ENCODE measurements around the gene TMX1.

TMX1 gene

DNA sequence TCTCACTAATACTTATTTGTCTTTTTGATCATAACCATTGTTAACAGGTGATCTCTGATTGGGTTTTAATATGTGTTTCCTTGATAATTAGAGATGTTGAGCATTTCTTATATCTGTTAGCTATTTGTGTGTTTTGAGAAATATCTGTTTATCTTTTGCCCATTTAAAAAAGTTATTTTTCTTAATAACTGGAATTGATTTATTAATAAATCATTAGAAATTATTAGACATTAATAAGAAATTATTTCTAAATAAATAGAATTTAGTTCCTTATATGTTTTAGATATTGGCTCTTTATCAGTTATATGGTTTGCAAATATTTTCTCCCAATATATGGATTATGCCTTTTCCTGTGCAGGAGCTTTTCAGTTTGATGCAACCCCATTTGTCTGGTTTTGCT lies 18.7 kb downstream of the TMX1 start:
- Mint-ChIP-seq H3K27ac (no peak overlapping the region), H3K27me3 (ENCODE audit: low read depth) (no peaks in the 10 kb centered on the region), H3K4me3 (no peak overlapping the region), H3K36me3 (ENCODE audit: low read depth) (peaks cover 49% of the 10 kb centered on the region), H3K9me3 (peaks cover 4% of the 10 kb centered on the region), H3K4me1 (peaks cover 5% of the 10 kb centered on the region)
- TF ChIP-seq, protein P1, sequence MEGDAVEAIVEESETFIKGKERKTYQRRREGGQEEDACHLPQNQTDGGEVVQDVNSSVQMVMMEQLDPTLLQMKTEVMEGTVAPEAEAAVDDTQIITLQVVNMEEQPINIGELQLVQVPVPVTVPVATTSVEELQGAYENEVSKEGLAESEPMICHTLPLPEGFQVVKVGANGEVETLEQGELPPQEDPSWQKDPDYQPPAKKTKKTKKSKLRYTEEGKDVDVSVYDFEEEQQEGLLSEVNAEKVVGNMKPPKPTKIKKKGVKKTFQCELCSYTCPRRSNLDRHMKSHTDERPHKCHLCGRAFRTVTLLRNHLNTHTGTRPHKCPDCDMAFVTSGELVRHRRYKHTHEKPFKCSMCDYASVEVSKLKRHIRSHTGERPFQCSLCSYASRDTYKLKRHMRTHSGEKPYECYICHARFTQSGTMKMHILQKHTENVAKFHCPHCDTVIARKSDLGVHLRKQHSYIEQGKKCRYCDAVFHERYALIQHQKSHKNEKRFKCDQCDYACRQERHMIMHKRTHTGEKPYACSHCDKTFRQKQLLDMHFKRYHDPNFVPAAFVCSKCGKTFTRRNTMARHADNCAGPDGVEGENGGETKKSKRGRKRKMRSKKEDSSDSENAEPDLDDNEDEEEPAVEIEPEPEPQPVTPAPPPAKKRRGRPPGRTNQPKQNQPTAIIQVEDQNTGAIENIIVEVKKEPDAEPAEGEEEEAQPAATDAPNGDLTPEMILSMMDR (IDR thresholded peaks at IDR 0.05; ENCODE audit: unreplicated experiment in 3 of 3) = no peak

- H3K27ac Mint-ChIP-seq = no peak overlapping the region
- TF ChIP-seq, protein P1 (IDR thresholded peaks at IDR 0.05; ENCODE audit: unreplicated experiment in 3 of 3) = no peak
- peaks cover 46% of the 10 kb centered on the region for H3K36me3 Mint-ChIP-seq (ENCODE audit: low read depth)
- peaks cover 4% of the 10 kb centered on the region for H3K9me3 Mint-ChIP-seq
- H3K4me3 Mint-ChIP-seq = no peak overlapping the region
- no peaks in the 10 kb centered on the region for H3K27me3 Mint-ChIP-seq (ENCODE audit: low read depth)
- H3K4me1 Mint-ChIP-seq = peaks cover 5% of the 10 kb centered on the region
Observed at GRCh38 chr14:51260225-51260624, 20.2 kb downstream of the TMX1 start.

DNA sequence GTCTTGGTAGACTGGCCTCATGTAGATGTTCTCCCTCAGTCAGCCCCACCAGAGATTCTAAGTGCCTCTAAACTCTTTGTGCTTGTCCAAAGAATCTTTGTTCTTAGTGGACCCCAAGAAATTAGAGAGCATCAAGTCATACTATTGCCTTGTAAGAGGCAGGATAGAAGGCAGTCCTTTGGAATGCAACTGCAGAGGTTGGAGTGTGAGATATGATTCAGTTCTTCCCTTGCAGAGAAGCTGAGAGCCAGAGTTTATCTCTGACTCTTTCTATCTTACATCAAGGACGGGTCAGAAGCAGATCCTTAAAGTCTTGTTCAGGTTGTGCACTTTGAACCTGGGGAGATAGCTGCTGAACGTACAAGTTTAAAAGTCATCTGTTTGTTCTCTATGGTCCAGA lies 21.1 kb downstream of the TMX1 start:
- Mint-ChIP-seq H3K9me3 (peaks cover 4% of the 10 kb centered on the region), H3K4me1 (peaks cover 5% of the 10 kb centered on the region), H3K4me3 (no peak overlapping the region), H3K27ac (no peak overlapping the region), H3K36me3 (ENCODE audit: low read depth) (peaks cover 41% of the 10 kb centered on the region), H3K27me3 (ENCODE audit: low read depth) (no peaks in the 10 kb centered on the region)
- TF ChIP-seq, protein P1 (IDR thresholded peaks at IDR 0.05; ENCODE audit: unreplicated experiment in 3 of 3) = no peak

GRCh38 chr14:51262868-51263267 lies 22.8 kb downstream of the TMX1 start:
- Mint-ChIP-seq H3K27ac (no peak overlapping the region), H3K36me3 (ENCODE audit: low read depth) (peaks cover 37% of the 10 kb centered on the region), H3K4me3 (no peak overlapping the region), H3K9me3 (peaks cover 4% of the 10 kb centered on the region), H3K4me1 (peaks cover 5% of the 10 kb centered on the region), H3K27me3 (ENCODE audit: low read depth) (no peaks in the 10 kb centered on the region)
- TF ChIP-seq, protein P1 (IDR thresholded peaks at IDR 0.05; ENCODE audit: unreplicated experiment in 3 of 3) = no peak

DNA sequence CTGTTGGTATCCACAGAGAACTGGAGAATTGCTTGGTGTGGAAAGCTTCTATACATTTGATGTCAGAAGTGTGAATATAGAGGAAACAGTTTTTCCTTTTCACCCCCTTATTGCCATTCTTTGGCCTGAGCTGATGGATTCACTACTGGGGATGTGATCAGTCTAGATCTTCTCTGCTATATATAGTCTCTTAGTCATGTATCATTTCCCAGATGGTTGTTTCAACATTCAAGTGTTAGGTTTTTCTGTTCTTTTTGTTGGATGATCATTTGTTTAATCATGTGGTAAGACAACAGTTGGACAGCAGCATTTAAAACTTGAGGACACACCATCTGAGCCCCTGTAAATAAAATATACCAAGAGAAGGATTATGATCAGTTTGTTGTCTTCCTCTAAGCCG lies 29.6 kb downstream of the TMX1 start:
- TF ChIP-seq, protein P1 (IDR thresholded peaks at IDR 0.05; ENCODE audit: unreplicated experiment in 3 of 3) = no peak
- H3K4me1 Mint-ChIP-seq = no peaks in the 10 kb centered on the region
- peaks cover 3% of the 10 kb centered on the region for H3K36me3 Mint-ChIP-seq (ENCODE audit: low read depth)
- H3K9me3 Mint-ChIP-seq = no peaks in the 10 kb centered on the region
- H3K27ac Mint-ChIP-seq = no peak overlapping the region
- H3K4me3 Mint-ChIP-seq = no peak overlapping the region
- no peaks in the 10 kb centered on the region for H3K27me3 Mint-ChIP-seq (ENCODE audit: low read depth)

DNA sequence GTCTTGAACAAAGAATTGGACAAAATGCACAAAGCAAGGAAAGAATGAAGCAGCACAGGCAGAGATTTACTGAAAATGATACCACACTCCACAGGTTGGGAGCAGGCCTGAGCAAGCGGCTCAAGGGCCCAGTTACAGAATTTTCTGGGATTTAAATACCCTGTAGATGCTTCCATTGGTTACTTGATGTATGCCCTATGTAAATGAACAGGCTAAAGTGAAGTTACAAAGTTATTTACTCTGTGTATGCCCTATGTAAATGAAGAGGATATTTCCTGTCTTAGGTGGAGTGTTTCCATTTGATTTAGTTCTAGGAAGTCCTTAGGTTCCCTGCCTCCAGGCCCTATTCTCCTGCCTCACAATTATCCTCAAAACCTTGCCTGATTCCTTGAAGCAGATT lies 36.6 kb downstream of the TMX1 start:
- H3K4me1 Mint-ChIP-seq = no peaks in the 10 kb centered on the region
- no peaks in the 10 kb centered on the region for H3K27me3 Mint-ChIP-seq (ENCODE audit: low read depth)
- TF ChIP-seq, protein P1 (IDR thresholded peaks at IDR 0.05; ENCODE audit: unreplicated experiment in 3 of 3) = no peak
- H3K4me3 Mint-ChIP-seq = no peak overlapping the region
- no peak overlapping the region for H3K27ac Mint-ChIP-seq
- no peaks in the 10 kb centered on the region for H3K9me3 Mint-ChIP-seq
- no peaks in the 10 kb centered on the region for H3K36me3 Mint-ChIP-seq (ENCODE audit: low read depth)
